Prostate gland (tissue), 2 donors: Measurements from ENCODE around the gene PTPRT. TPM values are rescaled to one million over a fixed set of nuclear protein-coding genes. Genes with fewer than 3 reads are reported as not detected.

Experiments used
- DNase-seq: peaks from one replicate; pipeline ENCODE4 v3.0.0-alpha.2; 2019; ENCODE audit warnings: low spot score
- H3K27ac ChIP-seq, 2 donors: fragments of 200-600 bp; sonication (generic); 2 replicates each; pipeline ENCODE4 v1.5.1; 2017 to 2019
- H3K27me3 ChIP-seq: fragments of 200-600 bp; sonication (generic); replicated peaks from 2 replicates; pipeline ENCODE4 v1.5.1; 2019; ENCODE audit not compliant: insufficient read depth
- H3K36me3 ChIP-seq, 2 donors: fragments of 200-600 bp; sonication (generic); 1 replicate in 1 of 2; 2 replicates in 1 of 2; pipeline versions ENCODE4 v1.5.1 to v1.8.1; 2017 to 2019
- H3K4me1 ChIP-seq: fragments of 200-600 bp; sonication (generic); replicated peaks from 2 replicates; pipeline ENCODE4 v1.5.1; 2019
- H3K4me3 ChIP-seq, 2 donors: fragments of 200-600 bp; sonication (generic); 2 replicates each; pipeline ENCODE4 v1.5.1; 2017 to 2019
- H3K9me3 ChIP-seq: fragments of 200-600 bp; sonication (generic); 2 replicates; pipeline ENCODE4 v1.5.1; 2017
- CTCF ChIP-seq, 4 experiments: fragments of 200-600 bp in 2 of 4; fragments of 450-650 bp in 2 of 4; sonication (generic) in 2 of 4; IDR thresholded peaks; 1 replicate in 3 of 4; 2 replicates in 1 of 4; pipeline ENCODE4 v1.5.1; 2016 to 2019; ENCODE audit warnings: antibody characterized with exemption in 4 of 4, mild to moderate bottlenecking in 2 of 4, moderate library complexity in 2 of 4
- POLR2A ChIP-seq: fragments of 450-650 bp; IDR thresholded peaks from one replicate; pipeline ENCODE4 v1.6.1; 2016; ENCODE audit warnings: antibody characterized with exemption, mild to moderate bottlenecking
- POLR2AphosphoS5 ChIP-seq: sonication (generic); formaldehyde crosslinking; IDR thresholded peaks from one replicate; pipeline ENCODE4 v1.6.1; 2017; ENCODE audit warnings: antibody characterized with exemption
- WGBS: methylation state at CpG from one replicate; pipeline ENCODE4 v1.1.5; 2018; 5-methylcytosine and 5-hydroxymethylcytosine counted together
- intact Hi-C: fragments of 100-400 bp; cut with DNase I; formaldehyde crosslinking; loops from one replicate; pipeline ENCODE4 v1.14.2; 2022
- total RNA-seq, 2 donors: library from RNA; depleted of rRNA; stranded (reverse); fragments of >200 nt; gene quantifications; one replicate each; pipeline ENCODE4 v1.1.0, GENCODE V29; 2016

PTPRT gene
- total RNA-seq, 2 donors from 2014 or later: 1.5 to 3.5 TPM

DNA sequence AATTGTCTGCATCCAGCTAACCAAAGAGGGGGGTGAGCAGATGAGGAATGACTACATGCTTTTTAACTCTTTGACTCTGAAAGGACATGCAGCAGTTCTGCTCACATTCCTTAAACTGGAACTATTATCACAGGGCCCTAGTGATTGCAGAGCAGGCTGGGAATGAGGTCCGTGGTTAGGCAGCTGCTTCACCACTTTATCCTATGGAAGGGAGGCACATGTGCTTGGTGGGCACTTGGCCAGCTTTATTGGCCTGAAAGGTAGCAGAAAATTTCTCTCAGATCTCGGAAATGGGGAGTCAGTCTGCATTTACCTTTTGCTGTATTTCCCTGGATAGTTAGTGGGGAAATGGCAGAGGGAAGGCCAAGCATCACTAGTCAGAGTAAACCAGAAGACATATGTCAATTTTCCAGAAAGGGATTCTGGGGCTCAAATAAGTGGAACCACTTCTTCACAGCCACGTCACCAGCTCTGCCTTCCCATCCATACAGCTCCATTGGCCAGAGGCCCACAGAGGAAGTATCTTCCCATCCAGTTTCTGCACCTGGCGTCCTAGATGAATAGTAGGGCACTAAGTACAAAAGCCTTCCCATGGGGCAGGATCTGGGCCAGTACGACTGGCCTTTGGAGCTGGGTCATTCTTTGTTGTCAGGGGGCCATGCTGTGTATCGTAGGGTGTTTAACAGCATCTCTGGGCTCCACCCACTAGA lies 444.8 kb downstream of the PTPRT start:
- intact Hi-C loops: no loop called here
- H3K9me3 ChIP-seq: no peaks in the 10 kb centered on the region
- DNase-seq: no peak
- H3K27ac ChIP-seq: no peak overlapping the region
- no peaks in the 10 kb centered on the region for H3K4me1 ChIP-seq
- H3K27me3 ChIP-seq: no peaks in the 10 kb centered on the region
- H3K4me3 ChIP-seq: no peak overlapping the region
- TF ChIP-seq POLR2A (no peak), CTCF (IDR thresholded peaks at IDR 0.05) (no peak), POLR2AphosphoS5 (no peak)
- H3K36me3 ChIP-seq: no peaks in the 10 kb centered on the region
- WGBS: 85% methylated on average over 6 of the region's 6 CpGs

DNA sequence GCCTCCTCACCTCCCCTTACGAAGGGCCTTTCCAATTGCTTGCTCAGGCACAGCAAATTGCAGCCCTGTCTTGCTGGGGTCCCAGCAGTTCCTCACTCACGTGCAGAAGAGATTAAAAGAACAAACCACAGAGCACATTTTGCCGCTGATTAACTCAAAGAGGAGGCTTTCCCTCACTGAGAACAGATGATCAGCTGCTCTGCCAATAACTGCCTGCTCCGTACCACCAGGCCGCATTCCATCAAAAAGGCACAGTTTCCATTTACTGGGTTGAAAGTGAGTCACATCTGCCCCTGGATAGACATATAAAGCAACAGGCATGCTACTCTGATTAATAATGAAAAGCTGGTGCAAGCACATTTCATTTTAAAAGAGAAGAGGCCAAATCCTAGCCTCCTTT lies 446.8 kb downstream of the PTPRT start:
- TF ChIP-seq POLR2AphosphoS5 (no peak), CTCF (IDR thresholded peaks at IDR 0.05) (no peak), POLR2A (no peak)
- no peaks in the 10 kb centered on the region for H3K27me3 ChIP-seq
- H3K4me1 ChIP-seq: no peaks in the 10 kb centered on the region
- no peaks in the 10 kb centered on the region for H3K36me3 ChIP-seq
- no peak overlapping the region for H3K4me3 ChIP-seq
- no peak for DNase-seq
- H3K9me3 ChIP-seq: no peaks in the 10 kb centered on the region
- intact Hi-C loops: no loop called here
- no peak overlapping the region for H3K27ac ChIP-seq
- WGBS: 76% methylated on average over 5 of the region's 5 CpGs

DNA sequence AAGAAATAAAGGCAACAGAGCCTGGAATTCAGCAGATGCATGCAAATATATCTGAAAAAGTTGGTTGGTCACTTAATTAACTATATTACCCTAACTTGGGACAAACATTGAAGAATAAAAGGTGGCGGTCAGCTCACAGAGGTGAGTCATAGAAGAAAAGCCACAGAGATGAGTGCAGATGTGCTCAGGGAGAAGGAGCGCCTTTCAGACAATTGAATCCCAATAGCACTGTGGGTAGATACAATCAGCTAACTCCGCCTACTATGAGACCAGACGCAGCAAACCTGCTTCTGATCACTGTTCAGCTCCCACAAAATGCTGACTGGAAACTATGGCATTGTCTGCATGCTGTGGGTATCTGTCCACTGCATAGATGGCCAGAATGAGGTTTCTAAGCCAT lies 447.8 kb downstream of the PTPRT start:
- Histone ChIP-seq H3K4me1 (no peaks in the 10 kb centered on the region), H3K9me3 (no peaks in the 10 kb centered on the region), H3K4me3 (no peak overlapping the region), H3K36me3 (no peaks in the 10 kb centered on the region), H3K27ac (no peak overlapping the region), H3K27me3 (no peaks in the 10 kb centered on the region)
- intact Hi-C loops: no loop called here
- TF ChIP-seq CTCF (IDR thresholded peaks at IDR 0.05) (no peak), POLR2AphosphoS5 (no peak), POLR2A (no peak)
- no peak for DNase-seq
- WGBS: 83% methylated on average over 4 of the region's 4 CpGs

DNA sequence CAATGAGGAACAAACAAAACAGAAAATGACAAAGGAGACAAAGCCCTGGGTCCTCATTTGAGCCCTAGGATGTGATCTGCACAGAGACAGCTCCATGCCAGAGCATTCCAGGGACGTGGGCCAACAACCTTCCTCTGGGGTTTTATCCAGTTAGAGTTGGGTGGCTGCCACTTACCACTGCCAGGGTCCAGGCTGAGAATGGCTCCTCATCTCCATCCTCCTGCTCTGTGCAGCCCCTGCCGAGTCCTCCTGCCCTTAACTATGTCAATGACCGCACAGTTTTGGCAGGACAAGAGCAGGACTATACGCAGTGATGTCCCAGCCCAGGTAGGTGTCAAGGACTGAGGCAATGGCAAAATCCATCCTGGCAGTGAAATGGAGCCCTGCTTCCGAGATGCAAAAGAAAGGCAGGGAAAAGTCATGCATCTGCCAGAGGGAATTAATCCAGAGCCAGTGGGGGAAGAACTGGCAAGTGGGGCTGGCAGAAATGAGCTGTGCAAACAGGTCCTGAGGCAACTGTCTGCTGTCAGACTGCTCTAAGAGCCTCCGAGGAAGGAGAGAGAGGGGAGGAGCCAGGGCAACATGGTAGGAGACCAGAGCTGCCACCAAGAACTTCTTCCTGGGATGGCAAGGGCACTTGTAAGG lies 449.4 kb downstream of the PTPRT start:
- Histone ChIP-seq H3K27ac (no peak overlapping the region), H3K36me3 (no peaks in the 10 kb centered on the region), H3K4me1 (no peaks in the 10 kb centered on the region), H3K27me3 (no peaks in the 10 kb centered on the region), H3K9me3 (no peaks in the 10 kb centered on the region), H3K4me3 (no peak overlapping the region)
- no peak for TF ChIP-seq POLR2AphosphoS5
- 28% methylated on average over 6 of the region's 6 CpGs for WGBS
- intact Hi-C loops: no loop called here
- DNase-seq: peak; percentile 12

- intact Hi-C loops: no loop called here
- Histone ChIP-seq H3K4me3 (no peak overlapping the region), H3K27me3 (no peaks in the 10 kb centered on the region), H3K4me1 (no peaks in the 10 kb centered on the region), H3K36me3 (no peaks in the 10 kb centered on the region), H3K27ac (no peak overlapping the region), H3K9me3 (no peaks in the 10 kb centered on the region)
- no peak for DNase-seq
- WGBS: 91% methylated on average over 3 of the region's 3 CpGs
- no peak for TF ChIP-seq POLR2AphosphoS5
- TF ChIP-seq CTCF (IDR thresholded peaks at IDR 0.05): no peak
- TF ChIP-seq POLR2A: no peak
Measured at GRCh38 chr20:42739683-42740082, 450.0 kb downstream of the PTPRT start.
